PC-3 (cell line): ENCODE measurements around the gene MAGI2. TPM values are rescaled to one million over a fixed set of nuclear protein-coding genes. Genes with fewer than 3 reads are reported as not detected.

Experiments used
- ATAC-seq: fragments of 200-7000 bp; cut with Tn5 transposase; 2 replicates; pipeline ENCODE4 v1.9.1; 2020; ENCODE audit warnings: mild to moderate bottlenecking, moderate library complexity
- BruUV-seq: library from RNA; stranded (reverse); fragments of 400-500 nt; replicated peaks from 2 replicates; lab custom pipeline; 2021; lab: Mats Ljungman, UMichigan
- CTCF ChIA-PET: fragments of 300-600 bp; sonication (Branson Sonifier 250); formaldehyde crosslinking; loops from one replicate; lab custom pipeline; 2022; ENCODE audit warnings: antibody characterized with exemption; lab: Charles Lee
- POLR2A ChIA-PET: fragments of 300-600 bp; sonication (Branson Sonifier 250); formaldehyde crosslinking; loops from one replicate; lab custom pipeline; 2022; ENCODE audit warnings: antibody characterized with exemption; ENCODE audit not compliant: unreplicated experiment; lab: Charles Lee
- DNase-seq: peaks from one replicate; pipeline ENCODE4 v3.0.0-alpha.2; 2015
- H2AFZ ChIP-seq: fragments of 300-600 bp; sonication (generic); 2 replicates; pipeline ENCODE4 v1.6.0; 2016; ENCODE audit warnings: antibody characterized with exemption, low read length
- H3F3A ChIP-seq: fragments of 300-600 bp; sonication (generic); one replicate; pipeline ENCODE4 v1.6.0; 2017; ENCODE audit warnings: antibody characterized with exemption, low read length, control low read depth, mild to moderate bottlenecking; ENCODE audit not compliant: unreplicated experiment
- H3K27ac ChIP-seq: fragments of 300-600 bp; sonication (generic); 2 replicates; pipeline ENCODE4 v1.5.1; 2016; ENCODE audit warnings: mild to moderate bottlenecking, low read length
- H3K27me3 ChIP-seq: fragments of 300-600 bp; sonication (generic); 2 replicates; pipeline ENCODE4 v1.6.1; 2016; ENCODE audit warnings: low read length, mixed read lengths
- H3K36me3 ChIP-seq: fragments of 300-600 bp; sonication (generic); 2 replicates; pipeline ENCODE4 v1.6.1; 2016; ENCODE audit warnings: low read depth, mixed run types, low read length, mixed read lengths
- H3K4me1 ChIP-seq: fragments of 300-600 bp; sonication (generic); 2 replicates; pipeline ENCODE4 v1.5.1; 2016; ENCODE audit warnings: low read length; ENCODE audit not compliant: insufficient read depth
- H3K4me2 ChIP-seq: fragments of 300-600 bp; sonication (generic); 2 replicates; pipeline ENCODE4 v1.6.0; 2016; ENCODE audit warnings: low read length
- H3K4me3 ChIP-seq: fragments of 300-600 bp; sonication (generic); 2 replicates; pipeline ENCODE4 v1.5.1; 2016; ENCODE audit warnings: mild to moderate bottlenecking, low read length, mixed read lengths
- H3K79me2 ChIP-seq: fragments of 300-600 bp; sonication (generic); 2 replicates; pipeline ENCODE4 v1.6.1; 2017; ENCODE audit warnings: low read length, mixed read lengths
- H3K9ac ChIP-seq: fragments of 300-600 bp; sonication (generic); 2 replicates; pipeline ENCODE4 v1.6.0; 2016; ENCODE audit warnings: mild to moderate bottlenecking, low read length
- H3K9me2 ChIP-seq: fragments of 300-600 bp; sonication (generic); replicated peaks from 2 replicates; pipeline ENCODE4 v1.6.1; 2016; ENCODE audit warnings: mixed run types, low read length, mixed read lengths
- H3K9me3 ChIP-seq: fragments of 300-600 bp; sonication (generic); 2 replicates; pipeline ENCODE4 v1.6.1; 2016; ENCODE audit warnings: low read length, mixed read lengths
- H4K20me1 ChIP-seq: fragments of 300-600 bp; sonication (generic); 2 replicates; pipeline ENCODE4 v1.6.1; 2016; ENCODE audit warnings: low read length, mixed read lengths
- EZH2 ChIP-seq: fragments of 300-600 bp; sonication (generic); IDR thresholded peaks from one replicate; pipeline ENCODE4 v1.6.1; 2017; ENCODE audit warnings: antibody characterized with exemption, mild to moderate bottlenecking, low read length; ENCODE audit not compliant: unreplicated experiment
- EZH2phosphoT487 ChIP-seq: fragments of 300-600 bp; sonication (generic); IDR thresholded peaks from 2 replicates; pipeline ENCODE4 v1.6.1; 2018; ENCODE audit warnings: mild to moderate bottlenecking, antibody characterized with exemption, low read length, borderline replicate concordance
- intact Hi-C: fragments of 100-400 bp; cut with micrococcal nuclease; formaldehyde crosslinking; loops from 2 replicates; pipeline ENCODE4 v1.9.0; 2023
- total RNA-seq: library from RNA; depleted of rRNA; stranded (reverse); fragments of >200 nt; gene quantifications from 2 replicates; pipeline ENCODE4 v1.2.3, GENCODE V29; 2014
- TF ChIP-seq, protein P1 (sequence below): fragments of 300-600 bp; sonication (generic); conservative IDR thresholded peaks from 2 replicates; pipeline ENCODE4 v1.5.1; 2017; ENCODE audit warnings: antibody characterized with exemption, low read depth, mild to moderate bottlenecking, low read length

Gene MAGI2
- total RNA-seq, 1 experiment from 2014 or later: not detected

DNA sequence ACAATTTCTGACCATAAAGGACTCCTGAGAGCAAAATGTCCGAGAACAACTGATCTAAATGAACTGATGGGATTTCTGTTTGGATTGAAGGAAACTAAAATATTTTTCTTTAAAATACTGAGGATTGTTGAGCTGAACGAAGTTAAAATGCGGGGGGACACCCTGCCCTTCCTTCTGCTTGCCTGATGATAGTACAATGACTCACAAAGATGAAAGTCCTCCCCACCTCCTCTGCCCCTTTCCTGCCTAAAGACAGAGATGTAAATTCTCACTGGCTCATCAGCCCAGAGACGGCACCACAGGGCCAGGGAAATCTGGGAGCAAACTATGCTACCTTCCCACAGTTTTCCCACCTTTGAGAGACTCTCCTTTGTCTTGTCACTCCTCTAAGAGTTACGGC is 1474.2 kb downstream of the MAGI2 start:
- no peaks in the 10 kb centered on the region for H3K27me3 ChIP-seq
- H3K4me1 ChIP-seq: peaks cover 8% of the 10 kb centered on the region; the same call in 1 of the 2 replicates
- H3K9me3 ChIP-seq: no peaks in the 10 kb centered on the region
- TF ChIP-seq EZH2: no peak
- no peak for TF ChIP-seq EZH2phosphoT487
- TF ChIP-seq, protein P1, sequence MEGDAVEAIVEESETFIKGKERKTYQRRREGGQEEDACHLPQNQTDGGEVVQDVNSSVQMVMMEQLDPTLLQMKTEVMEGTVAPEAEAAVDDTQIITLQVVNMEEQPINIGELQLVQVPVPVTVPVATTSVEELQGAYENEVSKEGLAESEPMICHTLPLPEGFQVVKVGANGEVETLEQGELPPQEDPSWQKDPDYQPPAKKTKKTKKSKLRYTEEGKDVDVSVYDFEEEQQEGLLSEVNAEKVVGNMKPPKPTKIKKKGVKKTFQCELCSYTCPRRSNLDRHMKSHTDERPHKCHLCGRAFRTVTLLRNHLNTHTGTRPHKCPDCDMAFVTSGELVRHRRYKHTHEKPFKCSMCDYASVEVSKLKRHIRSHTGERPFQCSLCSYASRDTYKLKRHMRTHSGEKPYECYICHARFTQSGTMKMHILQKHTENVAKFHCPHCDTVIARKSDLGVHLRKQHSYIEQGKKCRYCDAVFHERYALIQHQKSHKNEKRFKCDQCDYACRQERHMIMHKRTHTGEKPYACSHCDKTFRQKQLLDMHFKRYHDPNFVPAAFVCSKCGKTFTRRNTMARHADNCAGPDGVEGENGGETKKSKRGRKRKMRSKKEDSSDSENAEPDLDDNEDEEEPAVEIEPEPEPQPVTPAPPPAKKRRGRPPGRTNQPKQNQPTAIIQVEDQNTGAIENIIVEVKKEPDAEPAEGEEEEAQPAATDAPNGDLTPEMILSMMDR: no peak
- no peak overlapping the region for H3K4me2 ChIP-seq
- no peak overlapping the region for H3K9ac ChIP-seq
- POLR2A ChIA-PET: no interaction called here
- H3K4me3 ChIP-seq: no peak overlapping the region
- intact Hi-C loops: no loop called here
- no peaks in the 10 kb centered on the region for H3K79me2 ChIP-seq
- H4K20me1 ChIP-seq: no peaks in the 10 kb centered on the region
- BruUV-seq: no TSS peak
- no peak overlapping the region for H3K27ac ChIP-seq
- peak; percentile 57; the same call in 1 of the 2 replicates for ATAC-seq
- no peaks in the 10 kb centered on the region for H3K36me3 ChIP-seq
- CTCF ChIA-PET: no interaction called here
- no peak overlapping the region for H2AFZ ChIP-seq
- DNase-seq: peak; percentile 22
- no peaks in the 10 kb centered on the region for H3K9me2 ChIP-seq
- no peaks in the 10 kb centered on the region for H3F3A ChIP-seq

DNA sequence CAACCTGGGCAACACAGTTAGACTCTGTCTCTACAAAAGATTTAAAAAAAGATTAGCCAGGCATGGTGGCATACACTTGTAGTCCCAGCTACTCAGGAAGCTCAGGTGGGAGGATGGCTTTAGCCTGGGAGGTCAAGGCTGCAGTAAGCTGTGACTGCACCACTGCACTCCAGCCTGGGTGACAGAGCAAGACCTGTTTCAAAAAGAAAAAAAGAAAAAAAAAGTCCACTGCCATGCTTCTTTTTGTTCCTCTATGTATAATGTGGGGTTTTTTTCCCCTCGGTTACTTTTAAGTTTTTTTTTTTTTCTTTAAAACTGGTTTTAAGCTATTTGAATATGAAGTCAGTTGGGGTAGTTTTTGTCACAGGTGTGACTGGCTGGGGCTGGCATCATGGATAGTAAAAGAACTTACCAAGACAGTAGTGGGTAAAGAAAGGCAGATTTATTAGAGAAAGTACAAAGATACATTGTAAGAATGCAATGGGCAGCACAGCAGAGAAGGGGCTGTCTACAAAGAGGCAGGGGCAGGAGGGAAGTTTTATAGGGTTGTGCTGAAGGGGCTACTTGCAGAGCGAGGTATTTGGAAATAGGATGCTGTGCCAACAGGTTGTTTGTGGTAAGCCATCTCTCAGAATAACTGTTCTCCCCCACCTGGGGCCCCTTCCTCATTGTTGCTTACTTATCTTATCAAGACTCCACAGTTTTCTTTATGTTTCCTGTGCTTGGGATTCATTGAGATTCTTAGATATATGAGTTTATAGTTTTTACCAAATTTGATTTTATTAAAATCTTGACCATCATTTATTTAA is 1477.6 kb downstream of the MAGI2 start:
- TF ChIP-seq, protein P1: no peak
- TF ChIP-seq EZH2phosphoT487 (no peak), EZH2 (no peak)
- H3K4me1 ChIP-seq: no peaks in the 10 kb centered on the region
- no peaks in the 10 kb centered on the region for H3K79me2 ChIP-seq
- POLR2A ChIA-PET: no interaction called here
- H3F3A ChIP-seq: no peaks in the 10 kb centered on the region
- H3K9me2 ChIP-seq: no peaks in the 10 kb centered on the region
- no peaks in the 10 kb centered on the region for H3K36me3 ChIP-seq
- no peak overlapping the region for H3K4me3 ChIP-seq
- BruUV-seq: no TSS peak
- no peaks in the 10 kb centered on the region for H3K9me3 ChIP-seq
- no peak overlapping the region for H3K4me2 ChIP-seq
- intact Hi-C loops: no loop called here
- no peaks in the 10 kb centered on the region for H4K20me1 ChIP-seq
- no peak for DNase-seq
- no peak for ATAC-seq
- no peak overlapping the region for H3K27ac ChIP-seq
- no peak overlapping the region for H2AFZ ChIP-seq
- CTCF ChIA-PET: no interaction called here
- no peak overlapping the region for H3K9ac ChIP-seq
- no peaks in the 10 kb centered on the region for H3K27me3 ChIP-seq

DNA sequence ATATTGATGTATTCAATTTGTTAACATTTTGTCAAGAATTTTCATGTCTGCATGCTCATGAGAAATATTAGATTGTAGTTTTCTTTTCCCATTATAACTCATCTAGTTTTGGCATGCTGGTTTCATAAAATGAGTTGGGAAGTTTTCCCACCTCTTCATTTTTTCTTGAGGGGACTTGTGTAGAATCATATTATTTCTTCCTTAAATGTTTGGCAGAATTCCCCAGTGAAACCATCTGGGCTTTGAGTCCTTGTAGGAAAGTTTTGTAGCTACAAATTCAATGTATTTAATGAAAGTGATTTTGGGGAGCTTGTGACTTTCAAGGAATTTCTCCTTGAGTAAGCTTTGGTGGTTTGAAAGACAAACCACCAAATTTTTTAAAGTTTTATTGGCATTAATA is 1481.7 kb downstream of the MAGI2 start:
- CTCF ChIA-PET: no interaction called here
- Histone ChIP-seq H3K9ac (no peak overlapping the region), H3K4me2 (no peak overlapping the region), H3K27me3 (no peaks in the 10 kb centered on the region), H4K20me1 (no peaks in the 10 kb centered on the region), H3K4me3 (no peak overlapping the region), H3K9me3 (no peaks in the 10 kb centered on the region), H3F3A (no peaks in the 10 kb centered on the region), H3K79me2 (no peaks in the 10 kb centered on the region), H3K36me3 (no peaks in the 10 kb centered on the region), H3K27ac (no peak overlapping the region), H2AFZ (no peak overlapping the region), H3K9me2 (no peaks in the 10 kb centered on the region), H3K4me1 (no peaks in the 10 kb centered on the region)
- TF ChIP-seq, protein P1: no peak
- no peak for TF ChIP-seq EZH2phosphoT487
- no peak for TF ChIP-seq EZH2
- POLR2A ChIA-PET: no interaction called here
- ATAC-seq (no peak), DNase-seq (no peak)
- BruUV-seq: no TSS peak
- intact Hi-C loops: no loop called here
